HL-60 (cell line): ENCODE data around the gene TPO.

Source experiments
- GABPA ChIP-seq: IDR thresholded peaks from 2 replicates; pipeline ENCODE4 v1.6.1; 2012; ENCODE audit warnings: low read depth
- POLR2AphosphoS5 ChIP-seq: IDR thresholded peaks from 2 replicates; pipeline ENCODE4 v1.6.1; 2012; ENCODE audit warnings: low read depth
- SPI1 ChIP-seq: IDR thresholded peaks from 2 replicates; pipeline ENCODE4 v1.6.1; 2012; ENCODE audit warnings: low read depth, mild to moderate bottlenecking, borderline replicate concordance
- TF ChIP-seq, protein P1 (sequence below): IDR thresholded peaks from one replicate; pipeline ENCODE4 v1.5.1; 2011; ENCODE audit warnings: low read length, control low read depth, inconsistent platforms; ENCODE audit not compliant: insufficient read depth

DNA sequence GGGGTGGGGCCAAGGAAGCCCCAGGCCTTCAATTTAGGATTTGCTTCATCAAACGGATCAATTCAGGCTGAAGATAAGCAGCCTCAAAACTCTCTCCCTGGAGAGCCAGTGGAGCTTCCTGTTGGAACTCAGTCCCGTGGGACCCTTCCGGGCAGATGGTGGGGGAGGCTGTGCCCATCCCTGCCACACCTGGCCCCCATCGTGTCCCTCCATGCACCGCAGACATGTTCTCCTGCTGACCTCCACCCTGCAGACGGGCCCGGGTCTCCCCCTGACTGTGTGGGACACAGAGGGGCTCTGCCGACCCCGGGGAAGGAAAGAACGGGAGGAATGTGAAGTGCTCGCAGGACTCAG, 144.2 kb downstream of the TPO start:
- TF ChIP-seq, protein P1, sequence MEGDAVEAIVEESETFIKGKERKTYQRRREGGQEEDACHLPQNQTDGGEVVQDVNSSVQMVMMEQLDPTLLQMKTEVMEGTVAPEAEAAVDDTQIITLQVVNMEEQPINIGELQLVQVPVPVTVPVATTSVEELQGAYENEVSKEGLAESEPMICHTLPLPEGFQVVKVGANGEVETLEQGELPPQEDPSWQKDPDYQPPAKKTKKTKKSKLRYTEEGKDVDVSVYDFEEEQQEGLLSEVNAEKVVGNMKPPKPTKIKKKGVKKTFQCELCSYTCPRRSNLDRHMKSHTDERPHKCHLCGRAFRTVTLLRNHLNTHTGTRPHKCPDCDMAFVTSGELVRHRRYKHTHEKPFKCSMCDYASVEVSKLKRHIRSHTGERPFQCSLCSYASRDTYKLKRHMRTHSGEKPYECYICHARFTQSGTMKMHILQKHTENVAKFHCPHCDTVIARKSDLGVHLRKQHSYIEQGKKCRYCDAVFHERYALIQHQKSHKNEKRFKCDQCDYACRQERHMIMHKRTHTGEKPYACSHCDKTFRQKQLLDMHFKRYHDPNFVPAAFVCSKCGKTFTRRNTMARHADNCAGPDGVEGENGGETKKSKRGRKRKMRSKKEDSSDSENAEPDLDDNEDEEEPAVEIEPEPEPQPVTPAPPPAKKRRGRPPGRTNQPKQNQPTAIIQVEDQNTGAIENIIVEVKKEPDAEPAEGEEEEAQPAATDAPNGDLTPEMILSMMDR: no peak
- TF ChIP-seq POLR2AphosphoS5: no peak
- no peak for TF ChIP-seq GABPA
- no peak for TF ChIP-seq SPI1
